GM20000 (cell line): ENCODE measurements around the gene FZD10.

Experiments used
- DNase-seq: peaks from one replicate; pipeline ENCODE4 v3.0.0; 2012; ENCODE audit warnings: low spot score
- CTCF ChIP-seq: IDR thresholded peaks from 2 replicates; pipeline ENCODE4 v1.5.1; 2012; ENCODE audit warnings: mild to moderate bottlenecking, control low read depth; ENCODE audit errors: extremely low read depth, missing control alignments

The FZD10 gene

GRCh38 chr12:130119241-130119861 lies 42.9 kb upstream of the FZD10 start:
- no peak for DNase-seq
- TF ChIP-seq CTCF: no peak

GRCh38 chr12:130120012-130120805 lies 42.1 kb upstream of the FZD10 start:
- DNase-seq: no peak
- TF ChIP-seq CTCF: no peak

GRCh38 chr12:130121226-130122000 lies 40.9 kb upstream of the FZD10 start:
- TF ChIP-seq CTCF: no peak

GRCh38 chr12:130122356-130122755 lies 39.9 kb upstream of the FZD10 start:
- DNase-seq: no peak

More at GRCh38 chr12:130121226-130122000, 40.9 kb upstream of the FZD10 start:
- no peak for DNase-seq

GRCh38 chr12:130124106-130124505 lies 38.2 kb upstream of the FZD10 start:
- DNase-seq: no peak
- no peak for TF ChIP-seq CTCF

More at GRCh38 chr12:130122356-130122755, 39.9 kb upstream of the FZD10 start:
- no peak for TF ChIP-seq CTCF

- no peak for TF ChIP-seq CTCF
- DNase-seq: no peak
Observed at GRCh38 chr12:130124605-130125244, 37.5 kb upstream of the FZD10 start.
